Measurements from ENCODE around the gene RBM25.

Gene RBM25

GRCh38 chr14:73143003-73143402, 84.7 kb downstream of the RBM25 start:
- POLR2A ChIA-PET = no interaction called here
- CTCF ChIA-PET = no interaction called here
- no peaks in the 10 kb centered on the region for H3K9me3 ChIP-seq (ENCODE audit: control insufficient read depth, insufficient read depth, low read depth, low read length)
- TF ChIP-seq ZNF2 (tag by site-specific recombination; IDR thresholded peaks at IDR 0.05) (no peak), GLIS1 (tag by site-specific recombination; IDR thresholded peaks at IDR 0.05) (peak; percentile 59)
- H3K27ac ChIP-seq (ENCODE audit: extremely low read depth, low read depth, low read length) = 0 out of 2 replicates have a peak overlapping the region, but pooled peaks have one; percentile 31
- peaks cover 0 to 4% of the 10 kb centered on the region in 2 experiments; a peak in 2 of 3 replicates for H3K36me3 ChIP-seq (ENCODE audit: control insufficient read depth in 2 of 2, insufficient read depth in 1 of 2, low read length in 2 of 2)
- no peaks in the 10 kb centered on the region for H3K4me1 ChIP-seq (ENCODE audit: control insufficient read depth, insufficient read depth, low read length)
- no peak overlapping the region for H3K4me3 ChIP-seq (ENCODE audit: low read depth, low read length)

- peaks cover 0 to 10% of the 10 kb centered on the region in 2 experiments; a peak in 2 of 3 replicates for H3K36me3 ChIP-seq (ENCODE audit: control insufficient read depth in 2 of 2, insufficient read depth in 1 of 2, low read length in 2 of 2)
- no peaks in the 10 kb centered on the region for H3K9me3 ChIP-seq (ENCODE audit: control insufficient read depth, insufficient read depth, low read depth, low read length)
- H3K27ac ChIP-seq (ENCODE audit: extremely low read depth, low read depth, low read length) = no peak overlapping the region
- H3K4me1 ChIP-seq (ENCODE audit: control insufficient read depth, insufficient read depth, low read length) = no peaks in the 10 kb centered on the region
- TF ChIP-seq ZNF610 (tag by site-specific recombination; IDR thresholded peaks at IDR 0.05; ENCODE audit: borderline replicate concordance) (no peak), ZNF629 (tag by site-specific recombination; IDR thresholded peaks at IDR 0.05) (no peak), ZNF704 (tag by site-specific recombination; IDR thresholded peaks at IDR 0.05) (no peak), REST (tag by site-specific recombination; IDR thresholded peaks at IDR 0.05) (no peak), ZNF138 (tag by site-specific recombination; IDR thresholded peaks at IDR 0.05; ENCODE audit: borderline replicate concordance) (no peak), PRDM6 (tag by site-specific recombination; IDR thresholded peaks at IDR 0.05) (no peak), ZNF16 (tag by site-specific recombination; IDR thresholded peaks at IDR 0.05; ENCODE audit: low read depth) (no peak), ZNF202 (tag by site-specific recombination; IDR thresholded peaks at IDR 0.05; ENCODE audit: borderline replicate concordance) (no peak)
- no peak overlapping the region for H3K4me3 ChIP-seq (ENCODE audit: low read depth, low read length)
- ChIA-PET CTCF (no interaction called here), POLR2A (interaction anchor here (0.7 kb wide), 1 partner anchor 526 kb away, joined by 7 read pairs; no protein-coding TSS in a partner anchor)
Measured at GRCh38 chr14:73143617-73144016, 85.3 kb downstream of the RBM25 start.

GRCh38 chr14:73145371-73145770, 87.0 kb downstream of the RBM25 start:
- ChIA-PET CTCF (interaction anchor here (0.5 kb wide), 1 partner anchor 11 kb away, joined by 5 read pairs; no protein-coding TSS in a partner anchor), POLR2A (interaction anchor here (1.5 kb wide), 1 partner anchor 9 kb away, joined by 3 read pairs; the partner anchor contains the start of gene PSEN1)
- Histone ChIP-seq H3K4me3 (ENCODE audit: low read depth, low read length) (no peak overlapping the region), H3K36me3 (ENCODE audit: control insufficient read depth in 2 of 2, insufficient read depth in 1 of 2, low read length in 2 of 2) (peaks cover 0 to 23% of the 10 kb centered on the region in 2 experiments; a peak in 2 of 3 replicates), H3K4me1 (ENCODE audit: control insufficient read depth, insufficient read depth, low read length) (no peaks in the 10 kb centered on the region), H3K9me3 (ENCODE audit: control insufficient read depth, insufficient read depth, low read depth, low read length) (no peaks in the 10 kb centered on the region), H3K27ac (ENCODE audit: extremely low read depth, low read depth, low read length) (no peak overlapping the region)
- TF ChIP-seq SETDB1 (IDR thresholded peaks at IDR 0.05; ENCODE audit: insufficient read length, low read length) = no peak
- TF ChIP-seq MYNN (tag by site-specific recombination; IDR thresholded peaks at IDR 0.05; ENCODE audit: borderline replicate concordance) = no peak
- TF ChIP-seq ZNF623 (tag by site-specific recombination; IDR thresholded peaks at IDR 0.05) = no peak

All from HEK293 (cell line).